Endothelial cell (in vitro differentiated cells): ENCODE results near the gene MMD2. TPM values are rescaled to one million over a fixed set of nuclear protein-coding genes. Genes with fewer than 3 reads are reported as not detected.

Experiments used
- DNase-seq: peaks from one replicate; pipeline ENCODE4 v3.0.0; 2021; ENCODE audit warnings: low spot score
- H3K27ac Mint-ChIP-seq: one replicate; pipeline ENCODE4 v1.8.0; 2021; ENCODE audit warnings: mixed read lengths, inconsistent platforms; ENCODE audit not compliant: unreplicated experiment
- H3K27me3 Mint-ChIP-seq: one replicate; pipeline ENCODE4 v1.8.0; 2021; ENCODE audit warnings: mild to moderate bottlenecking, moderate library complexity, mixed read lengths, inconsistent platforms; ENCODE audit not compliant: unreplicated experiment
- H3K36me3 Mint-ChIP-seq: one replicate; pipeline ENCODE4 v1.8.0; 2021; ENCODE audit warnings: mild to moderate bottlenecking, low read depth, mixed read lengths, inconsistent platforms; ENCODE audit not compliant: unreplicated experiment
- H3K4me1 Mint-ChIP-seq: one replicate; pipeline ENCODE4 v1.8.0; 2021; ENCODE audit warnings: mild to moderate bottlenecking, mixed read lengths, inconsistent platforms; ENCODE audit not compliant: unreplicated experiment
- H3K4me3 Mint-ChIP-seq: one replicate; pipeline ENCODE4 v1.8.0; 2021; ENCODE audit warnings: mild to moderate bottlenecking, mixed read lengths, inconsistent platforms; ENCODE audit not compliant: unreplicated experiment
- H3K9me3 Mint-ChIP-seq: one replicate; pipeline ENCODE4 v1.8.0; 2021; ENCODE audit warnings: mixed read lengths, inconsistent platforms; ENCODE audit not compliant: unreplicated experiment
- CTCF ChIP-seq: fragments of 200-600 bp; sonication (generic); IDR thresholded peaks from one replicate; pipeline ENCODE4 v1.5.0; 2021; ENCODE audit warnings: antibody characterized with exemption; ENCODE audit not compliant: unreplicated experiment
- total RNA-seq: library from RNA; stranded (reverse); fragmentation: NEBNext Ultra II Directional; extraction: Animal tissue kit (Norgen Biotek cat#: 25700); gene quantifications from one replicate; pipeline ENCODE4 v1.2.1, GENCODE V29; 2021; ENCODE audit not compliant: unreplicated experiment

MMD2 gene
- total RNA-seq, 1 donor from 2014 or later = not detected

DNA sequence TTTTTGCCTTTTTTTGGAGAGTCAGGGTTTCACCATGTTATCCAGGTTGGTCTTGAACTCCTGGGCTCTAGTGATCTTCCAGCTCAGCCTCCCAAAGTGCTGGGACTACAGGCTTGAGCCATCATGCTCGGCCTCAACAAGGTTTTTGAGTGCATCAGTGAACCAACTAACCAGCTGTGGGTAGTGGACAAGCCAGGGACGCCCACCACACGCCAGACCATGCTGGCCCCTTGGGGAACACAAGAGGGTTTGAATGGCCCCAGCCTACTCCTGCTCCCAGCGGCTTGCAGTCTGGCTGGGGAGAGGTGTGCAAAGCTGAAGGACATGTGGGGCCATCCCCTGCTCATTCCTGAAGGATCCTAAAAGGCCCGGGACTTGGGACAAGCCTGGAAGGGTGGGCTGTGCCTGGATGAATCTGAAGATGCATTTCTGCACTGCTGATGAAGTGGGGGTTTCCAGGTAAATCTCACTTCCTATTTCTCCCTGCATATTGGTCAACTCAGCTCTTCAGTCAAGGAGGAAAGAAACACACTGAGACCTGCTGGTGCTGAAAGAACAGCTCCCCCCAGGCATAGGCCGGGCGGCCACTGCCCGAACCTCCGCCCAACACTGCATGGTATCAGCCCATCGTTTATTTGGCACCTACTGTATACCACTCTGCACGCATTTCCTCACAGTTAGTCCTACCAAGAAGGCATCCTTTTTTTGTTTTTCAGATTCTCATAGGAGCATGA, 6.9 kb downstream of the MMD2 start:
- Mint-ChIP-seq H3K27me3 (peaks cover 10% of the 10 kb centered on the region), H3K27ac (no peak overlapping the region), H3K4me1 (no peaks in the 10 kb centered on the region), H3K9me3 (no peaks in the 10 kb centered on the region), H3K36me3 (no peaks in the 10 kb centered on the region), H3K4me3 (no peak overlapping the region)
- DNase-seq = peak; percentile 36
- TF ChIP-seq CTCF = no peak

DNA sequence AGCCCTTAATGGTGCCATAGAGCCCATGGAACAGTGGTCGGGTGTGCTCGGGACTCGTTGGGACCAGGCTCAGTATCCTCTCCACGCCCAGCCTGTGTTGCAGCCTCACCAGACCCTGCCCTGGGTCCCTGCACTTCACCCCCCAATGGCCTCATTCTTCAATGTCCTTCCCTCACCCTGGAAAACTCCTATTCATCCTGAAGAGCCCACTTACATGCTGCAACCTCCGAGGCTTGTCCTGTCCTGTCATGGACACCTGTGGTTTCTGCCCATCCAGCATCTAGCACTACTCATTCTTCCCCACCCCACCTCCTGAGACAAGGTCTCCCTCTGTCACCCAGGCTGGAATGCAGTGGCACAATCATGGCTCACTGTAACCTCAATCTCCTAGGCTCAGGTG, 7.7 kb downstream of the MMD2 start:
- Mint-ChIP-seq H3K9me3 (no peaks in the 10 kb centered on the region), H3K27me3 (peaks cover 10% of the 10 kb centered on the region), H3K27ac (no peak overlapping the region), H3K36me3 (no peaks in the 10 kb centered on the region), H3K4me1 (no peaks in the 10 kb centered on the region), H3K4me3 (peak overlapping the region; percentile 47)
- no peak for DNase-seq
- no peak for TF ChIP-seq CTCF

DNA sequence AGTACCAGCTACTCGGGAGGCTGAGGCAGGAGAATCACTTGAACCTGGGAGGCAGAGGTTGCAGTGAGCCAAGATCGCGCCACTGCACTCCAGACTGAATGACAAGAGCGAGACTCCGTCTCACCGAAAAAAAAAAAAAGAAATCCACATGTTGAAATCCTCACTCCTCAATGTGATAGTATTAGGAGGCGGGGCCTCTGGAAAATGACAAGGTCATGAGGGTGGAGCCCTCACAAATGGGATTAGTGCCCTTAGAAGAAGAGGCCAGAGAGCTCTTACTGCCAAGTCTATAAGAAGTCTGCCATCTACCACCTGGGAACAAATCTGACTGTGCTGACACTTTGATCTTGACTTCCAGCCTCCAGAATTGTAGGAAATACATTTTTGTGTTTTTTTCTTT, 10.6 kb downstream of the MMD2 start:
- H3K27me3 Mint-ChIP-seq = peaks cover 8% of the 10 kb centered on the region
- no peak for DNase-seq
- H3K27ac Mint-ChIP-seq = no peak overlapping the region
- no peaks in the 10 kb centered on the region for H3K9me3 Mint-ChIP-seq
- no peak overlapping the region for H3K4me3 Mint-ChIP-seq
- H3K36me3 Mint-ChIP-seq = no peaks in the 10 kb centered on the region
- no peak for TF ChIP-seq CTCF
- H3K4me1 Mint-ChIP-seq = no peaks in the 10 kb centered on the region

DNA sequence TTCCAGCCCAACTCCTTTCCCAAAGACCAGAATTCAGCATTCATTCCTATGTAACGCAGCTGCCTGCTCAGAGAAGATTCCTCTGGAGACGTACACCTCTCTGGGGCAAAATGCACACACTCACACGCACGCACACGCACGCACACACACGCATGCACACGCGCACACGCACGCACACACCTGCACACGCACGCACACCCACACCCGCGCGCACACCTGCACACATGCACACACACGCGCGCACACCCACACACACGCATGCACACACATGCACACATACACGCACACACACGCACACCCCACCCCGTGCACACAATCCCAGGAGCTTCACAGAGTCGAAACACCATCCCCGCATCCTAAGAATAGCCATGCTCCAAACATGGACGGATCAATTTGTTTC, 13.0 kb downstream of the MMD2 start:
- TF ChIP-seq CTCF = no peak

DNA sequence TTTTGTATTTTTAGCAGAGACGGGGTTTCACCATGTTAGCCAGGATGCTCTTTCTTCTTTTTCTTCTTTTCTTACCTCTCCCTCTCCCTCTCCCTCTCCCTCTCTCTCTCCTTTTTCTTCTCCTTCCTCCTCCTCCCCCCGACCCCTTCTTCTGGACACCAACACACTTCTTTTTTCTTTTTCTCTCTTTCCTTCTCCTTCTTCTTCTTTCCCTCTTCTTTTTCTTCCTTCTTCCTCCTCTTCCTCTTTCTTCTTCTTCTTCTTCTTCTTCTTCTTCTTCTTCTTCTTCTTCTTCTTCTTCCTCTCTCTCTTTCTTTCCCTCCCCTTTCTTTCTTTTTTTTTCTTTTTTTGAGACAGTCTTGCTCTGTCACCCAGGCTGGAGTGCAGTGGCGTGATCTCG, 14.0 kb downstream of the MMD2 start:
- DNase-seq = no peak
- no peaks in the 10 kb centered on the region for H3K9me3 Mint-ChIP-seq
- peaks cover 1% of the 10 kb centered on the region for H3K27me3 Mint-ChIP-seq
- no peaks in the 10 kb centered on the region for H3K4me1 Mint-ChIP-seq
- H3K4me3 Mint-ChIP-seq = no peak overlapping the region
- no peak for TF ChIP-seq CTCF
- no peaks in the 10 kb centered on the region for H3K36me3 Mint-ChIP-seq
- no peak overlapping the region for H3K27ac Mint-ChIP-seq

More for the DNA sequence above, 13.0 kb downstream of the MMD2 start:
- Mint-ChIP-seq H3K9me3 (no peaks in the 10 kb centered on the region), H3K4me1 (no peaks in the 10 kb centered on the region), H3K4me3 (peak overlapping the region; percentile 37), H3K27ac (no peak overlapping the region), H3K27me3 (peaks cover 4% of the 10 kb centered on the region), H3K36me3 (no peaks in the 10 kb centered on the region)
- no peak for DNase-seq
